ENCODE measurements around the gene C1orf50.

Gene C1orf50

GRCh38 chr1:42769811-42770210 is 2.8 kb downstream of the C1orf50 start:
- H3K4me3 ChIP-seq (replicated peaks in 1 of 2; ENCODE audit: low read depth in 2 of 2, low read length in 2 of 2): no peak overlapping the region
- no peak for DNase-seq (ENCODE audit: low read depth in 2 of 2)
- TF ChIP-seq CTCF (IDR thresholded peaks at IDR 0.05; ENCODE audit: low read depth, low read length): no peak

DNA sequence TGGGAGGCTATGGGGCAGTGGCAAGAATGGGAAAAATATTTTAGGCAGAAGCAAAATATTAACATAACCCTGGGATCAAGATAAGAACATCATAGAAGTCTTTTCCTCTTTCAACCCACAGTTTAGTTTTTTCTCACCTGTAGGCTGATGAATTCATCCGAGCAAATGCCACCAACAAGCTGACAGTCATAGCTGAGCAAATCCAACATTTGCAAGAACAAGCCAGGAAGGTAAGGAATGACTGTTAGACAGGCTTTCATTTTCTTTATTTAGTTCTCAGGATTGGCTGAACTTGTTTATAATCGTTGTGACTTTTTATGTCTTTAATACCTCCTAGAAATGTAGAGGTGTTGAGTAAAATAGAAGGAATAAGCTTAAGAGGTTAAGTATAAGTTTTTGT is 6.4 kb downstream of the C1orf50 start:
- DNase-seq (ENCODE audit: low read depth in 2 of 2): no peak
- H3K4me3 ChIP-seq (replicated peaks in 1 of 2; ENCODE audit: low read depth in 2 of 2, low read length in 2 of 2): no peak overlapping the region
- TF ChIP-seq CTCF (IDR thresholded peaks at IDR 0.05; ENCODE audit: low read depth, low read length): no peak

DNA sequence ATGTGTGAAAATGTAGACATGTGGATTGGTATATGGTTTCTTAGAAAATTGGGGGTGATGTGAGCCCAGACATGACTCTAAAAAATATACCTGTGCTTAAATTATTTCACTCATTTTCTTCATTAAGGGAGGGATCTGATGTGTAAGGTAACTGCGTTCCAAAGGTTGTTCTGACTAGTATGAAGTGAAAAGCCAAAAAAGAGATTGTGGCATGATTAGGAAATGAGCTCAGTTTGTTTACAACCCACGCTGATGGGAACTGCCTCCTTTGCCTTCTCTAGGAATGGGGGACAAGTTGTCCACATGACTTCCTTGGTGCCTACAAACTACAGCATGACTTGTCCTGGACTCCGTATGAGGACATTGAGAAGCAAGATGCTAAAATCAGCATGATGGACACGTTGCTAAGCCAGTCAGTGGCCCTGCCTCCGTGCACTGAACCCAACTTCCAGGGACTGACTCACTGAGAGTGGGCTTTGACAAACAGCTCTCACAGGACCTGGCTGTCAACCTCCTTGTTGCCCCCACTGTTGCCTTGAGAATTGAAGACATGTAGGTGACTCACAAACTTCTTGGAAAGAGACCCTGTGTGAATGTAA is 8.0 kb downstream of the C1orf50 start:
- no peak for DNase-seq (ENCODE audit: low read depth in 2 of 2)
- no peak for TF ChIP-seq CTCF (IDR thresholded peaks at IDR 0.05; ENCODE audit: low read depth, low read length)
- no peak overlapping the region for H3K4me3 ChIP-seq (replicated peaks in 1 of 2; ENCODE audit: low read depth in 2 of 2, low read length in 2 of 2)

GRCh38 chr1:42776502-42776901 is 9.5 kb downstream of the C1orf50 start:
- H3K4me3 ChIP-seq (replicated peaks in 1 of 2; ENCODE audit: low read depth in 2 of 2, low read length in 2 of 2): no peak overlapping the region
- TF ChIP-seq CTCF (IDR thresholded peaks at IDR 0.05; ENCODE audit: low read depth, low read length): no peak

DNA sequence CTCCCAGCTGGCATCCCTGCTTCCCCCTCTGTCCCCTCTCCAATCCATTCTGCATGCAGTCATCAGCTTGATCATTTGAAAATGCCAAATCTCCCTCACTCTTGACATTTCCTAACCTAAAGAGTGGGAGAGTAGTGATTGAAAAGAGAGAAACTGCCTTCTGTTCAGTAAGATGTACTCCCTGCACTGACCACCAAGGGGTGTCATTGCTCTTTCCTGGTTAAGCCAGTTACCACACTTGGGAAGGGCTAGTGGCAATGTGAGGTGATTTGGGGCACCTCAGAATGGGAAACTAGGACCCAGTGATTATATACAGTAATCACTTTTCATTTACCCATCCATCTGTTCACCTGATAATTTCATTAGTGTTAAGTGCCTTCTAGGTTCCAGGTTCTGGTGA is 10.8 kb downstream of the C1orf50 start:
- DNase-seq (ENCODE audit: low read depth in 2 of 2): peak; percentile 60
- no peak overlapping the region for H3K4me3 ChIP-seq (replicated peaks in 1 of 2; ENCODE audit: low read depth in 2 of 2, low read length in 2 of 2)
- TF ChIP-seq CTCF (IDR thresholded peaks at IDR 0.05; ENCODE audit: low read depth, low read length): peak; percentile 69

More at GRCh38 chr1:42776502-42776901, 9.5 kb downstream of the C1orf50 start:
- DNase-seq (ENCODE audit: low read depth in 2 of 2): no peak

- DNase-seq (ENCODE audit: low read depth in 2 of 2): no peak
- no peak for TF ChIP-seq CTCF (IDR thresholded peaks at IDR 0.05; ENCODE audit: low read depth, low read length)
- H3K4me3 ChIP-seq (replicated peaks in 1 of 2; ENCODE audit: low read depth in 2 of 2, low read length in 2 of 2): no peak overlapping the region
These were observed 12.7 kb downstream of the C1orf50 start for GRCh38 chr1:42779725-42780124.

DNA sequence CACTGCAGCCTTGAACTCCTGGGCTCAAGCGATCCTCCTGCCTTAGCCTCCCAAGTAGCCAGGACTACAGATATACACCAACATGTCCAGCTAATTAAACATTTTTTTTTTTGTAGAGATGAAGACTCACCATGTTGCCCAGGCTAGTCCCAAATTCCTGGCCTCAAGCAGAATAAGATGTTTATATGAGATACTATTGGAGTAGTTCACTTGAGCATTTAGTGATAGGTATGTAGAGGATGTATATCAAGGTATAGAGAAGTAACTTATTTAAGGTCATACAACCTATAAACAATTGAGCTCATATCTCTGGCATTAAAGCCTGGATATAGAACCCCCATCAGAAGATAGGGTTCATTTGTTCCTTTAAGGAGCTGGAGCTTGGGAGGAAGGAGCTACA is 13.1 kb downstream of the C1orf50 start:
- TF ChIP-seq CTCF (IDR thresholded peaks at IDR 0.05; ENCODE audit: low read depth, low read length): no peak
- no peak for DNase-seq (ENCODE audit: low read depth in 2 of 2)
- no peak overlapping the region for H3K4me3 ChIP-seq (replicated peaks in 1 of 2; ENCODE audit: low read depth in 2 of 2, low read length in 2 of 2)
